Amniotic stem cell (primary cell): ENCODE data around the gene GAS2L1.

ENCODE experiments used
- DNase-seq: peaks from one replicate; lab custom pipeline; 2025; lab: John Stamatoyannopoulos, UW

Gene GAS2L1

DNA sequence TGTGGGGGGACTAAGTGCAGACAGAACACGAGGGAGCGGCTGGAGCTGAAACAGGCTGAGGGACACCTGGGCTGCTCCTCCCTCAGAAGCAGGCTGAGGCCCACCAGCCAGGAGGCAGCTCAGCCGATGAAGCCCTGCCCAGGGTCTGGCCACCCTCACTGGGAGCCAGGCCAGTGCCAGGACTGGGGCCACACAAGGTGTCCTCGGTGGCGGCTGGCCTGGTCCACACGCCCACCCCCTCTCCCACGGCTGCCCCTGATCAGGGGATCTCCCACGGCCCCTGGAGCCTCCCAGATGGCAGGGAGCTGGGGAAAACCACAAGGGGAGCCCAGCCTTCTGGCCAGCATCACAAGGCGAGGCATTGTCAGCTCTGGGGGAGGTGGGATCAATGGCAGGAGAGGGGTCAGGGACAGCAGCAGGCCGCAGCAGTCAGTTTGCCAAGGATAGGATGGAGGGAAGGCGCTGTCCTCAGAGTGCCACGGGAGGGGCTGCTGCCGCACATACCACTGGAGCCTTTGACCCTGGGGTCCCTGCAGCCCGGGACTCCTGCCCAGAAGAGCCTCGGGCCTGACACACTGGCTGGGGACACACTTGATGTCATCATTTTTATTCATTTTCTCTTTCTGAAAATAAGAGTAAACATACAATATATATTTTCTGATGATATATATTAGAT is 20.8 kb downstream of the GAS2L1 start:
- no peak for DNase-seq

DNA sequence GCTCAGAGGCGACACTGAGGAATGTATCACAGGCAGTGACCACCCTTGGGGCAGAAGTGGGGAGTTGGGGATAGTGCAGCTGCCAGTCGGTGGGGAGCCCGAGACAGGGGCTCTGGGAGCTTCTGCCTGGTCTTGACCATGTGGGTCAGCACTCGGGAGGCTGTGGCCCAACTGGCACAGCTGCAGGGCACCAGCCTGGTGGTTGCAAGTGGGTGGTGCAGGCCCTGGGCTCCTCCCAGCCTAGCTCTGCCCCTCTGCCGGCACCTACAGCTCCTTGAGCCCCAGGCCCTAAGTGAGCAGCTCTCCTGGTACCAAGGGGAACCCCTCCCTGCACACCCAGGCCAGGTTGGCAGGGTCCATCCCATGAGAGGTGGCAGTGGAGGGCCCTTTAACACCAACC is 21.6 kb downstream of the GAS2L1 start:
- DNase-seq, result no peak

DNA sequence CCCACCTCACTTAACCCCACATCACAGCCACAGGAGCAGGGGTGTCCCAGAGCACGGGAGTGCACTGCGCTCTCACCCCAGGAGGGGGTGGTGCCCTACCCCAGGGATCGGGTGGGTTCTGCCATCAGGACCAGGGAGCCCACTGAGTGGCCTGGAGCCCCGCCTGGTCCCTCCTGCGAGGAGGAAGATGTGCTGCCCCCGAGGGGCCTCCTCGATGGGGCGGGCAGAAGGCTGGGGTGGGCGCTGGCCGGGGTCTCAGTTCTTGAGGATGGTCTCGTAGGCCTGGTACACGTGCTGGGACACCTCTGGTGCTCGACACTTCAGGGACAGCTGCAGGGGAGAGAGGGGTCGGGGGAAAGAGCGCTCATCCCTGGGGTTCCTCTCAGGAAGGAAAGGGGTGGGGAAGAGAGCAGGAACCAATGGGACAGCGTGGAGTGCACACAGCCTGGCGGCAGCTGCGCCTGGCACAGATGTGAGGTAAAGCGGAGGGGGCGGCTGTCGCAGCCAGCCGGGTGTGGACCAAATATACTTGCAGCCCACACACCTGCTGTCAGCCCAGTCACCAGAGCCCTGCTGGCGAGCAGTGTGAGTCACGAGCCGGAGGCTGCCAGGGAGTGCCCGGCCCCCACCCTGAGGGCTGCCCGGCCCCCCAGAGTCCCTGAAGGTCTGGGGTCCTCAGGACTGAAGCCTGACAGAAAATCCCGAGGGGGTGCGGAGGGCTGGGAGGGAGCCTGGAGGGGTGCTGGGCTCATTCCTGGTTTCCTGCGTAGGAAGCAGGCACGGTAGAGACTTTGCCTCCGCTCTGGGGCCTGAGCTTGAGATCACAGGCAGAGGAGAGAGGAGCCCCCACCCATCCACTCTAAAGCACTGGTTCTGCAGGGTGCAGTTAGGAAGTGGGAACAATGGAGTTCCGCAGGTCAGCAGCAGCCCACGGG is 22.4 kb downstream of the GAS2L1 start:
- DNase-seq, result no peak

DNA sequence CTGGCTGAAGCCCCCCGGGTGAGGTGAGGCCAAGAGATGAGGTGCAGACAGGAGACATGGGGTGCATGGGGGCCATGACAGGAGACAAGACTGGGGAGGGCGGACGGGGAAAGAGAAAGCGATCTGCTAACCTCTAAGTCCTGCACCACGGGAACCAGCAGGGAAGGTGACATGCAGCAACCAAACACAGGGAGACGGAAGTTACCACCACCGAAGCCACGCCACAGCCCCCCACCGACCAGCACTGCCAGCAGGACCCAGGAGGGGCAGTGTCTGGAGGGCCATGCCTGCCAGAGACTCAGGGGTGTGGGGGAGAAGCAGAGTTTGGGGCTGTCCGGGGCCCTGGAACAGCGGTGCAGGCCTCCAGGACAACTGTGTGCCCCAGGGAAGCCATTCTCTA is 23.1 kb downstream of the GAS2L1 start:
- DNase-seq, result no peak

DNA sequence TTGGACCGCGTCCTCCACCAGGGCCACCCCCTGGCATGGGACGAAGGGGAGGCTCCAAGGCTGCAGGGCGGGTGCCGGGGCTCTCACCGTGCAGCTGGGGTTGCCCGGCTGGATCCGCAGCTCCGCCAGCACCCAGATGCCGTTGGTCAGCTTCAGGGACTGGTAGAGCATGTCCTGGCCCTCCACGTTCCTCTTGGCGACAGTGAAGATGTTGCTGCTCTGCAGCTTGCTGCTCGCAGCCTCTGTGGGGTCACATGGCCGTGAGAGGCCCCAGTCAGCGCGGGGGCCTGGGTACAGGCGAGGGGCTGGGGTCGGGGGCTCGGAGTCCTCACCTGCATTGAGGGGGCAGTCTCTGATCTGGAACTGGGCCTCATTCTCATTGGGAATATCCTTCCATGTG is 23.8 kb downstream of the GAS2L1 start:
- no peak for DNase-seq

DNA sequence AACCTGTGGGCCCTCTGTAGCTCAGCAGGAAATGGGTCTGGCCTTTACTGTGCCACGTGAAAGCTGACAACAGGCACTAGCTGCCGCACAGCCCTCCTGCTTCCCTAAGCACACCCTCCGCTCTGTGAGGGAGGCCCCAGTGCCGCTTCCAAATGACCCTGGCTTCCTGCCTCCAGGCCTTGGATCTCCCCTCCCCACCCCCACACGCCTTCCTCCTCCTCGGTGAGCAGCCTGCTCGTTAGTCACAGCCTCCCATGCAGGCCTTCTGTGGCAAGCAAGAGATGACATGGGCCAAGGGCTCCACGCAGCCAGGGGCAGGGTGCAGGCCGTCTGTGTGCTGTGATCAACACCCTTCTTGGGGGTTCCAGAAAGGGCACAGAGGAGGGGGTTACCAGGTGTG is 24.3 kb downstream of the GAS2L1 start:
- no peak for DNase-seq

DNA sequence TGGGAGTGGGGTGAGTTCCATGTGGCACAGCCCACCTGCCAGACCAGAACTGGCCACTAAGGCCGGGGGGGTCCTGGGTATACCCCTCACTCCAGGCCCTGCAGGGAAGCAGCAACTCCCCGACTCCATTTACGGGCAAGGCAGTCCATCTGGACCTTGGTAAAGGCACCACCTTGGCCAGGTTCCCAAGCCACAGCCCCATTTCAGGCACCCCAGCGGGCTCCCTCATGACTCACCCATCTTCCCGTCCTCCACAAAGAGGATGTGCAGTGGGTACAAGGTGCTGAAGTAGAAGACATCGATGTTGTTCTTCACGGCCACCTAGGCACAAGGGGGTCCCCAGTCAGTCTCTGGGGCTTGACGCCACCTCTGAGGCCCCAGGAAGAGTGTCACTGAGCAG is 24.8 kb downstream of the GAS2L1 start:
- DNase-seq, result no peak

DNA sequence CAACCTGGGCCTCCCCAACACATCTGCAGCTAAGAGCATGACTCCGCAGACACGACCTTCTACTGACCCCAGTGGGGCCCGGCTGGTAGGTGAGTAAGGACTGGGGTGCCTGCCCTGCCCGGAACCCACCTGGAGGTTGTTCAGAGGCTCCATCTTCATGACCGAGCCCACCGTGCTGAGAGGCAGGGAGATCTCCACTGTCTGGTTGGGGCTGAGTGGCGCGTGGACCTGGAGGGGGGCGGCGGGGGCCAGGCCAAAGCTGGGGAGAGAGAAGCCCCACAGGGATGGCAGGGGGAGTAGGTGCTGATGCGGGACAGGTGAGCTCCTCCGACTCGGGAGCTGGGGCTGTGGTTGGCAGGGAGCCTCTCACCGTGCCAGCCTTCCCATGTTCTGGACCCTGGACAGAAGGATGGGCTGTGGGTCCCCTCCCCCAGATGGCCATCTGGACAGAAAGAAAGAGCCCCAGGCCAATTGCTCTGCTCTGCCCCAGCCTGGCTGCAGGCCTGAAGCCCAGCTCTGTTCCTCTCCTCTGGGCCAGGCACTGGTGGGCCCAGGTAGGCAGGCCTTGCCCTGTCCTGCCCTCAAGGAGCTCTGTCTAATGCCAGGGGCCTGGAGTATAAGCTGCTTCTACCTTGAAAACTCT is 25.3 kb downstream of the GAS2L1 start:
- no peak for DNase-seq

DNA sequence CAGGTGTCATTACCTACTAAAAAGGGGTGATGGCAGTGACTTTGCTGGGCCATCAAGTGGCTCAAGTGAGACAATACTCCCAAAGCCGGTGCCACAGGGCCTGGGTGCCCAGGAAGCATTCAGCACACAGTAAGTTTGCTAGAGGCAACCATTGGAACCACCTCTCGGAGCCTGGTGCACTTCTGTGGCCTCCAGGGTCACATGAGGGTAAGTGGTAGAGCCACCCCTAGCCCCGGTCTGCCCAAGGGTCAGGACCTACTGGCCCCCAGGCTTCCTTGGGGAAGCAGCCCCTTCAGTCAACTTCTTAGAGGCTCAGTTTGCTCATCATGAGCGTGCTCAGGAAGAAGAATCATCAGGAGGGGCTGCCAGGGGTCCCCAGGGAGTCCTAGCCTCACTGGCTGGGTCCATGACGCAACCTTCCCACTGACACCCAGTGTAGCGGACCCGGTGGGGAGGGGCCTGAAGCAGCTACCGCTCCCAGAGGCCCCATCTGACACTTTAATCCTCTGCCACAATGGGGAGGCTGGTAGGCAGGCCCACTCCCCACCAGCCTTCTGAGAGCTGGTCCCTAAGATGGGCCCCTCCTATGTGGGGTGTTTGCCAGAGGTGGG is 26.5 kb downstream of the GAS2L1 start:
- DNase-seq, result no peak

DNA sequence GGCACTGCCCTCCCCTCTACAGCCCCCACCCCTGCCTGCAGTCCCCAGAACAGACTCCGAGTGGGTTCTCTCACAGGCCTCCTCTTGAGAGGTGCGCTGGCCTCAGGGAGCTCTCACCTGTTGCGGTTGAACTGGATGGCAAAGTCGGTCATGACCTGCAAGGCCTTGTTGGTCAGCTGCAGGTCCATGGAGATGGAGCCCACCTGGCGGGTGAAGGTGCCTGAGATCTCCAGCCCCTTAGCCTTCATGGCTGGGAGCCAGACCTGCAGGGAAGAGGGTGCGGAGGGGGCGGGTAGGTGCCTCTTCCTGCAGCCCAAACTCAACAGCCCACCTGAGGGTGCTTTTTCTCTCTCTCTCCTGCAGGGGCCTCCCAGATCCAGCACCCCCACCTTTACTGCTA is 27.7 kb downstream of the GAS2L1 start:
- no peak for DNase-seq

DNA sequence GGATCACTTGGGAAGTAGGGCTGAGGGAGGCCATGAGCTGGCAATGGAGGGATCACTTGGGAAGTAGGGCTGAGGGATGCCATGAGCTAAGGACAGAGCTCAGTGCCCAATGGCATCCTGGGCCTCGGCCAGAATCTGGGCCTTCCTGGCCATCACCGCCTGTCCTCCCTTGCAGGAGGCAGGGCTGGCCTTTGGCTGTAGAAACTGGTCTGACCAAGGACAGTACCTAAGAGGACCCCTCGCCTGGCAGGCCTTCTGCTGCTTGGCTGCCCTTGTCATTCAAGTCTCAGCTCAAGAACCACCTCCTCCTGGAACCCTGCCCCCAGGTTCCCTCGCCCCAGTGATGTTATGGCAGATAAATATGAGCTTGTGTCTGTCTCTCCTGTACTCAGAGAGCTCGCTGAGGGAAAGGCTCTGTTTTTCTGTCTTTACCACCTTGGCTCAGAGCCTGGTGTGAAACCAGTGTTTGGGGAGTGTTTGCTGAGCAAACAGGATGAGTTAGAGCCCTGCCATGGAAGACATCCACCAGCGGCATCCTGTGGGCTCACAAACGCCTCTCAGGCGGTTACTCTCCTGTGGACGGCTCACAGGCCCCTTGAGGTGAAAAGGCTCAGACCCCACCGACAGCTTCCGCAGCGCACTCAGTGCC is 28.4 kb downstream of the GAS2L1 start:
- no peak for DNase-seq

DNA sequence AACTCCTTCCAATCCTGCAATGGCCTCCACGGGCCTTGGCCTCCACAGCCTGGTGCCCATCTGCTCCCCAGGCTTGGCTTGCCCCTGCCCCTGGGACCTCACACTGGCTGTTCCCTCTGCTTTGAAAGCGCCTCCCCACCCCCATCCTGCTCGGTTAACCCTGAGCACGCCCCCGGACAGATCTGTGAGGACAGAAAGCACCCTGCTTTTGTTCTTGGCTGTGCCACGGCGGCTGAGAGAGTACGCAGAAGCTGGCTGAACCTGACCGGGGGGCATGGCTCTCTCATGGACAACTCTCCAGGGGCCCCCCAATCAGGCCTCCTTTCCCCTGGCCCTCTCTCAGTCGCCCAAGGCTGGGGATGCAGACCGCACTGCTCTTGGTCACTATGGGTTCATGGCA is 29.2 kb downstream of the GAS2L1 start:
- no peak for DNase-seq

DNA sequence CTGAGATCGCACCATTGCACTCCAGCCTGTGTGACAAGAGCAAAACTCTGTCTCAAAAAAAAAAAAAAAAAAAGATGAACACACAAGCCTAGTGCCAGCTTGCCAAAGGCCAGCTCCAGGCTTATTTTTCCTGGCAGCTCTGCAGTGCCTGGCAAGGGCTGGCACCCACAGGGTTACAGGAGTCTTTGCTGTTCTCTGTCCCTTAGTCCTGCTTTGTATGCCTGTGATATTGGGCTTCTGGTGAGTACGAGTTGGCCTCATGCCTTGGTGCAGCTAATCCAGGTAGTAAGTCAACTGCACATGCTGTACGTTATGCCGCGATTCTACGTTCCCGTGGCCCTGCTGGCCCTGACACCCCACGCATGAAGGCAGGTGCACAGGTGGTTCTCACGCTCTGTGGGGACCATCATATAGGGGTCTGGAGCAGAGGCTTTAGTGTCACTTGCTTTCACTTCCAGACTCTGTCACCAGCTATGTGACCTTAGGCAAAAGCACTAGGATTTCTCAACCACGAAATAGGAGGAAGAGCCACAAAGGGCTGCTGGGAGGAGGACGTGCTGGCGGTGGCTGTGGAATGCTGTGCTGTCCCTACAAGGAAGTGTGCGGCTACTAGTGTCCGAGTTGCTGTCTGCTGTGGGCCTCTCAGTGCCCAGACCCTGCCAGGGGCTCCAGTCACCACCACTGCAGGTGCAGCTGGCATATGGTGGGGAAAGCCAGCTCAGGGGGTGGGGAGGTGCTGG is 30.5 kb downstream of the GAS2L1 start:
- no peak for DNase-seq

DNA sequence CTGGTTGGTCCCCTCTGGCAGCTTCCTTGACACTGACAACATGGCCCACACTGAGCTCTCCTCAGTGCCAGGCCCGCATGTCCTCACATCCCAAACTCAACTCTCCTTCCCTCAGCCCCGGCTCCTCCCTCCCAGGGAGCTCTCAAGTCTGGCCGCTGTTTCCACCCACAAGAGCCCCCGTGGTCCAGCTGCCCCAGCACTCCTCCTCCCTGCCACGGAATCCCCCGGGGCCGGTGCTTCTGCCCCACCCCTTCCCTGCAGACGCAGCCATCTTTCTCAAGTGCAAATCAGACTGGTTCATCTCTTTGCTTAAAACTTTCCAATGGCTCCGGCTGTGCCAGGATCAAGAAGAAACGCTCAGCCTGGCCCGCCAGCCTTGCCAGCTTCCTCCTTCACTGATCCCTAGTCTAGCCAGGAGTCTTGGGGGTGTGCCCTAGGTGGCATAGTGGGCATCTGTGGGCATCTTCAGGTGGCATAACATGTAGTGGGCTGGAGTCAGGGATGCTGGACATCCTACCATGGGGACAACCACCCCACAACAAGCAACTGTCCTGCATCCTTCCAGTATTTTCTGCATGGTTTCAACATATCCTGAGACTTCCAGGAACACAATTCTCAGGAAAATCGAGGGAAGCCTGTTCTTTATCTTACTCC is 31.3 kb downstream of the GAS2L1 start:
- DNase-seq, result no peak

DNA sequence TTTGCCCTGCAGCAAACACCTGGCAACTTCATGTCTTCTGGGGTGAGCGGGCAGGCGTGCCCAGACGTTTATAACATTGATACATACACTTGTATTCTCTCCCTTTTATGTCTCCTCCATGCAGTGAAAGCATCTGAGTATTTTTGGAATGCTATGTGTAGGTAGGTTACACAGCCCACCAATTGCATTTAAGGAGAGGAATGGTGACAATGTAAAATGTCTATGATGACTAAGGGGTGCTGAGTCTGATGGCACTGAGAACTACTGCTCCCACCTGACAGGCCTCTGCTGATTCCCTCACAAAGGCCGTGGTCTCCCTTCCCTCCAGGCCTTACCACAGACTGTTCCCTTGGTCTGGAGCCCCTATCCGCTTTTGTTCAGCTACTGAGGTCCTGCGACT is 31.9 kb downstream of the GAS2L1 start:
- DNase-seq, result no peak

DNA sequence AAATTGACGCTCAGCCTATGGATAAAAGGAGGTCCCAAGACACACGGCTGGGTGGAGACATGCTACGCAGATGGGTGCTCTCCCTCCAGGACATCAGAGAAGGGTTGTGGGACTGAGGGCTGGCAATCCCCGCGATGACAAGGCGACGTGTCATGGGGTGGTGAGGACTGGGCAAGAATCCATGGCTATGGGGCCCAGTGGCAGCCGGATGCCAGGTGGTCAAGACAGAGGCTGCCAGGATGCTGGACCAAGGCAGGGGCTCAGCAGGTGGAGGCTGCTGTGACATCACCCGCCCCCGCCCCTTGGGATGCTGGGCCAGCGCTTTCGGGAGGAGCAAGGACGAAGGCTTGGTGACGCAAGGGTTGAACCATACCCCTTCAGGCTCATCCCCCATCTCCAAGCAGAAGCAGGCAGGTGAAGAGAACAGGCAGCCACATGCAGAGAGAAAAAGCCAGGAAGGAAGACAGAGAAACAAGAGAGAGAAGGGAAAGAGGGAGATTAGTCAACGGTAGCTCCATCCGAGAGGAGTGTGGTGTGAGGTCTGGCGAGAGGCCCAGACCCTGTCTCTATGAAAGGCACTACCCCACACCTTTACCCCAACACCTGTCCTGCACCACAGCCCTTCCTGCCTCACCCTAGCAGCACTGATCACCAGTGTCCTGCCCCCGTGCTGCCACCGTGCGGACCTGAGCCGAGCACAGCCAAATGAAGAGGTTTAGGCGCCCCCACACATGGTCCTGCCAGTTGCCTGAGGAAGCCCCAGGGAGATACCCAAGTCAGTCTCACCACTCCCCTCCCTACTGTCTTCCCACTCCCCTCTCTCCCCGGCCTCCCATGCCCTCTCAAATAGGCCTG is 33.2 kb downstream of the GAS2L1 start:
- no peak for DNase-seq

DNA sequence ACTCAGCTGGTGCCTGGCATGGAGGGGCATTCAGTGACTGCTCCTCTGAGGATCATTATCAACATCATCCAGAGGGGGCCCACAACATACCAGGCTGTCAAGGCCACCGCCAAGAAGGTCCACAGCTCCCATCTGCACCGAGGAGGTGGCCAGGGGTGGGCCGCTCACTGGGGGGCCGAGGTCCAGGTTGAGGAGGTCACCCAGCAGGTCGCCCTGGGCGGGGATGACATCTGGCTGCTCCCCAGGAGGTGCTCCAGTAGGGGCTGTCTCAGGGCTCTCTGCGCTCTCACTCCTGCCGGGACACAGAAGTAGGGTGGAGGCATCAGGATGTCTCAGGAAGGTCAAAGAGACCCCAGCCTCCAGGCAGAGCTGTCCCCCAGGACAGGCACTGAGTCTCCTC is 34.1 kb downstream of the GAS2L1 start:
- no peak for DNase-seq

DNA sequence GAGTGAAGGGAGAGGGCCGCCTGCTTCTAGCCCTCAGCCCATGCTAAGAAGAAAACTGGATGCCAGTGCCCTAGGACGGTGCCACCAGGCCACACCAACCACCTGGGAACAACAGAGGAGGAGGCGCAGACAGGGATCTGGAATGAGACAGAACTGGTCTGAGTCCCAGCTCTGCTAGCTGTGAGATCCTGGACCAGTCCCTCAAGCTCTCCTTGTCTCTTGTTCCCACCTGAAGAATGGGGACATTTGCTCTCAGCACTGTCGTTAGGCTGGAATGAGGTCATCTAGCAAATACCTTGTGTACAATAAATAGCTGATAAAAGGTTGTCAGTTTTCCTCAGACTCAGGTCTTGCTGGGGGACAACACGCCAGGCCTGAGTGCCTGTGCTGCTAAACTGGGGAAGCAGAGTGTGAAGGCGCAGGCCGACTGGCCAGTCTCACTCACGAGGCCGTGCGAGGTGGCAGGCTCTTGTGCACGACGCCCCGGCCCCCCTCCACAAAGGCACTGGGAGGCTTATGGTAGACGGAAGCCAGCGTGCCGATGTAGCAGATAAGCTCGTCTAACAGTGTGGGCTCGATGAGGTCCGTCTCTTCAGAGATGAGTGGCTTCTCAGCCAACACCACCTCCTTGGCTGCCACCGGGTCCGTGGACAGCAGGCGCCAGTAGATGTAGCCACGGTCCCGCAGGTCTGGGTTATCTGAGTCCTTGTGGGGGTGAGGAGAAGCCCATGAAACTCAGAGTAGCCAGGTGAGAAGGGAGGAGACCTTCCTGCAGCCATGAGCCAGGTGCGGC is 34.8 kb downstream of the GAS2L1 start:
- DNase-seq, result no peak

DNA sequence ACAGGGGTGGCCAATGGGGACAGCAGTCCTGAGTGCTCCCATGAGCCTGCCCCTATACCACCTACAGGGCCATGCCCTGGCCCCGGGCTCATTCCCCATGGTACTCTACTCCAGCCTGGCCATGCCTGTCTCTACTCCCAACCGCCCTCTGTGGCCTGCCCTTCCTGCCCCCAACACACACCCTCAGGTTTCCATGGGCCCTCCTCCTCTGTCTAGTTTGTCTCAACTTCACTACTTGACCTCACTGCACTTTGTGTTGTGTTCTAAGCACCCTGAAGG is 35.3 kb downstream of the GAS2L1 start:
- no peak for DNase-seq
